GM18505 (cell line): ENCODE measurements around the gene THAP7.

Source experiments
- ATAC-seq: cut with Tn5 transposase; IDR thresholded peaks from one replicate; pipeline ENCODE4 v1.9.1; 2021; ENCODE audit not compliant: unreplicated experiment
- POLR2A ChIP-seq: IDR thresholded peaks from 4 replicates; pipeline ENCODE4 v1.6.1; 2011; ENCODE audit warnings: borderline replicate concordance; ENCODE audit not compliant: insufficient read depth, insufficient read length; ENCODE audit errors: extremely low read depth

THAP7 gene

GRCh38 chr22:20957102-20957682 is 44.7 kb downstream of the THAP7 start:
- no peak for ATAC-seq
- TF ChIP-seq POLR2A = no peak

GRCh38 chr22:20956258-20957101 is 45.4 kb downstream of the THAP7 start:
- ATAC-seq = no peak
- no peak for TF ChIP-seq POLR2A

DNA sequence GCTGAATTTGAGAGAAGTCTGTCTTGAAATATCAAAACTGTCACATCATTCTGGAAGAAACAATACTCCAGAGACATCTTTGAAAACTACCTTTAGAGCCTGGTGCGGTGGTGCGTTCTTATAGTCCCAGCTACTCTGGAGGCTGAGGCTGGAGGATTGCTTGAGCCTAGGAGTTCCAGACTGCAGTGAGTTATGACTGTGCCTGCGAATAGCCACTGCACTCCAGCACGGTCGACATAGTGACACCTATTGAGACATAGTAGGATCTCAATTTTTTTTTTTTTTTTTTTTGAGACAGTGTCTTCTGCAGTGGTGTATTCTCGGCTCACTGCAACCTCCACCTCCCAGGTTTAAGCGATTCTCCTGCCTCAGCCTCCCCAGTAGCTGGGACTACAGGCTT is 46.4 kb downstream of the THAP7 start:
- TF ChIP-seq POLR2A = no peak
- ATAC-seq = no peak

GRCh38 chr22:20953668-20954500 is 48.0 kb downstream of the THAP7 start:
- ATAC-seq = no peak
- no peak for TF ChIP-seq POLR2A

- no peak for ATAC-seq
- TF ChIP-seq POLR2A = no peak
Measured at GRCh38 chr22:20953342-20953608, 48.6 kb downstream of the THAP7 start.

- TF ChIP-seq POLR2A = no peak
- no peak for ATAC-seq
Measured at GRCh38 chr22:20952544-20953341, 49.2 kb downstream of the THAP7 start.

- ATAC-seq = no peak
- TF ChIP-seq POLR2A = no peak
Measured at GRCh38 chr22:20951932-20952380, 50.0 kb downstream of the THAP7 start.

DNA sequence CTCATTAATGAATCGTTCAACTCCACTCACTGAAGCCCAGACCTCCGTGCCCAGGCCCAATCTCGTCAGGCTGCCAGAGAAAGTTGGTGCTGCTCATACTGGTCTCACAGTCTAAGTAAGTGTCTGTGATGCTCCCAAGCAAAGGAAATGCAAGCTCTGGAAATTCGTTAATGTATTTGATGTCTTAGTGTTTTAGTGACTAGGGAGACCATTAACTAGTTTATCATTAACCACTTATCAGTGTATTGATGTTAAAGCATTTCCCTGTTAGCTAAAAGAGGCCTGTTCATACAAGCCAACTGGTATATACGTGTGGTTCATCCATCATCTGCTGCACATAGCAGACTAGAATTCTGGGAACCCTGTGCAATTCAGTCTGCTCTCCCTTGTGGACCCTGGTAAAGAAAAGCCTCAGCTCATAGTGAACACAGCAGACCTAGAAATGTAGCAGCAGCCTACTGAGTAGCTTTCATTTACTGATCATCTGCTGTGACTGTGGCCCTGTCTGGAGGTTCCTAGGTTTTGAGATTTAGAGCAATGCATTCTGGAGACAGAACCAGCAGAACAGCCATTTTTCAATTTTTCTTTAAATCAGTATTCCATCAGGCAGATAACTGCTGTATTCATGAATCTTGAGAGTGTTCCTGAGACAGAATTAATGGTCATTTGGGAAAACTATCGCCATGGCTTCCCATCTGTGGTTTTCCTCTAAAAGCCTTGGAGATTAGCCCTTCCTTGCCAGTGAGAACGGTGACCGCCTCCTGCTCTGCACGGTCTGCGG is 50.6 kb downstream of the THAP7 start:
- no peak for ATAC-seq
- TF ChIP-seq POLR2A = no peak

- TF ChIP-seq POLR2A = no peak
- ATAC-seq = no peak
Measured at GRCh38 chr22:20949698-20950183, 52.2 kb downstream of the THAP7 start.
